K562 (cell line): ENCODE data around the gene SOAT1. TPM values are rescaled to one million over a fixed set of nuclear protein-coding genes. Genes with fewer than 3 reads are reported as not detected.
A peak's percentile ranks its signal among the peaks of the same experiment; 100 is the strongest.

Experiments used
- ARID1B ChIP-seq: fragments of 450-650 bp; IDR thresholded peaks from 2 replicates; pipeline ENCODE4 v1.6.1; 2016; ENCODE audit warnings: antibody characterized with exemption, mild to moderate bottlenecking, inconsistent platforms
- BACH1 ChIP-seq: fragments of 200-800 bp; sonication (Bioruptor generic); IDR thresholded peaks from 2 replicates; pipeline ENCODE4 v1.6.1; 2016; ENCODE audit warnings: missing genetic modification characterization, missing compliant biosample characterization
- DACH1 ChIP-seq: fragments of 450-650 bp; IDR thresholded peaks from 2 replicates; pipeline ENCODE4 v1.6.1; 2018; ENCODE audit not compliant: partially characterized antibody
- DIDO1 ChIP-seq: fragments of 450-650 bp; IDR thresholded peaks from 2 replicates; pipeline ENCODE4 v1.6.1; 2016; ENCODE audit warnings: low read depth, missing biosample characterization, missing genetic modification characterization
- ILF3 ChIP-seq: fragments of 450-650 bp; IDR thresholded peaks from 2 replicates; pipeline ENCODE4 v1.6.1; 2018; ENCODE audit warnings: antibody characterized with exemption, mild to moderate bottlenecking, moderate library complexity, borderline replicate concordance
- MEIS2 ChIP-seq: fragments of 450-650 bp; IDR thresholded peaks from 2 replicates; pipeline ENCODE4 v1.6.1; 2014; ENCODE audit warnings: mild to moderate bottlenecking; ENCODE audit not compliant: partially characterized antibody
- PHF8 ChIP-seq: fragments of 200-600 bp; sonication (generic); IDR thresholded peaks from 2 replicates; pipeline ENCODE4 v1.6.1; 2012; ENCODE audit warnings: mixed run types, mild to moderate bottlenecking, inconsistent platforms, low read length, moderate library complexity, borderline replicate concordance
- POLR2H ChIP-seq: IDR thresholded peaks from 2 replicates; pipeline ENCODE4 v1.6.1; 2016; ENCODE audit warnings: missing genetic modification characterization, low read depth, mild to moderate bottlenecking, control low read depth, missing compliant biosample characterization, moderate library complexity
- SIRT6 ChIP-seq: IDR thresholded peaks from one replicate; pipeline ENCODE4 v1.6.1; 2012; ENCODE audit warnings: low read depth, mild to moderate bottlenecking, control low read depth, inconsistent platforms, low read length, moderate library complexity
- SMARCA5 ChIP-seq: fragments of 450-650 bp; IDR thresholded peaks from 2 replicates; pipeline ENCODE4 v1.6.1; 2016
- TBP ChIP-seq: optimal IDR thresholded peaks from 2 replicates; pipeline ENCODE3; 2011; ENCODE audit warnings: low read depth, low read length, improper control_type of control experiment
- ZFPM2 ChIP-seq: fragments of 250-450 bp; sonication (Bioruptor Pico); IDR thresholded peaks from 2 replicates; pipeline ENCODE4 v1.5.1; 2022; ENCODE audit warnings: mild to moderate bottlenecking
- ZNF146 ChIP-seq: IDR thresholded peaks from one replicate; pipeline ENCODE4 v1.6.1; 2018; ENCODE audit warnings: missing compliant biosample characterization; ENCODE audit not compliant: unreplicated experiment
- ZNF436 ChIP-seq: fragments of 250-450, 450-650 bp; sonication (Bioruptor Pico); formaldehyde crosslinking; IDR thresholded peaks from 2 replicates; pipeline ENCODE4 v1.7.0; 2020; ENCODE audit warnings: mild to moderate bottlenecking
- ZNF551 ChIP-seq: fragments of 250-450 bp; sonication (Bioruptor Pico); IDR thresholded peaks from 2 replicates; pipeline ENCODE4 v1.5.0; 2021; ENCODE audit warnings: mild to moderate bottlenecking, moderate library complexity
- polyA plus RNA-seq, 8 experiments: library from polyadenylated mRNA; depleted of rRNA in 4 of 8; stranded (reverse) in 5 of 8; unstranded in 3 of 8; fragments of >200 nt; fragmentation: Nextera tagmentation in 2 of 8; fragmentation: Illumina TruSeq in 1 of 8; extraction: Ambion mirVana in 2 of 8; extraction: Trizol in 1 of 8; gene quantifications; 2 replicates each; pipeline versions ENCODE4 v1.2.1 to v1.2.3, GENCODE V29; 2011 to 2014; ENCODE audit warnings: inconsistent platforms in 1 of 8, missing spikeins in 1 of 8
- total RNA-seq, 7 experiments: library from RNA; depleted of rRNA in 6 of 7; stranded (reverse); fragments of >200 nt in 6 of 7; fragmentation: Illumina TruSeq in 2 of 7; extraction: Trizol in 2 of 7; gene quantifications; 2 replicates each; pipeline versions ENCODE4 v1.2.1 to v1.2.3, GENCODE V29; 2011 to 2021; ENCODE audit warnings: low replicate concordance in 1 of 7
- TF ChIP-seq, protein P1 (sequence below): fragments of 450-650 bp; IDR thresholded peaks from 2 replicates; pipeline ENCODE4 v1.6.1; 2016; ENCODE audit warnings: mild to moderate bottlenecking
- TF ChIP-seq, protein P2 (sequence below), 3 experiments: fragments of 200-800 bp in 1 of 3; fragments of 250-450 bp in 1 of 3; fragments of 450-650 bp in 1 of 3; sonication (Bioruptor Pico) in 1 of 3; sonication (Bioruptor generic) in 1 of 3; formaldehyde crosslinking in 1 of 3; IDR thresholded peaks; 2 replicates each; pipeline versions ENCODE4 v1.6.1 to v1.8.0; 2016 to 2022; ENCODE audit warnings: mild to moderate bottlenecking in 2 of 3, missing genetic modification characterization in 2 of 3, missing compliant biosample characterization in 1 of 3, moderate library complexity in 1 of 3
- TF ChIP-seq, protein P3 (sequence below), 2 experiments: fragments of 450-650 bp in 1 of 2; sonication (generic) in 1 of 2; formaldehyde crosslinking in 1 of 2; IDR thresholded peaks in 1 of 2; conservative IDR thresholded peaks in 1 of 2; 2 replicates each; pipeline versions ENCODE4 v1.6.1 to v1.8.1; 2016 to 2023; ENCODE audit warnings: mild to moderate bottlenecking in 2 of 2, moderate library complexity in 2 of 2, inconsistent platforms in 1 of 2, missing genetic modification reagents in 1 of 2
- TF ChIP-seq, protein P4 (sequence below): sonication (generic); formaldehyde crosslinking; IDR thresholded peaks from 2 replicates; pipeline ENCODE4 v1.8.0; 2022; ENCODE audit warnings: missing genetic modification reagents, mild to moderate bottlenecking, moderate library complexity, borderline replicate concordance

The SOAT1 gene
- total and polyA plus RNA-seq, 9 of the 15 experiments (the other 6 are each of a cell fraction or from before 2014, with no cell fraction given) = 5.5 to 29.1 (median 17.3) TPM

DNA sequence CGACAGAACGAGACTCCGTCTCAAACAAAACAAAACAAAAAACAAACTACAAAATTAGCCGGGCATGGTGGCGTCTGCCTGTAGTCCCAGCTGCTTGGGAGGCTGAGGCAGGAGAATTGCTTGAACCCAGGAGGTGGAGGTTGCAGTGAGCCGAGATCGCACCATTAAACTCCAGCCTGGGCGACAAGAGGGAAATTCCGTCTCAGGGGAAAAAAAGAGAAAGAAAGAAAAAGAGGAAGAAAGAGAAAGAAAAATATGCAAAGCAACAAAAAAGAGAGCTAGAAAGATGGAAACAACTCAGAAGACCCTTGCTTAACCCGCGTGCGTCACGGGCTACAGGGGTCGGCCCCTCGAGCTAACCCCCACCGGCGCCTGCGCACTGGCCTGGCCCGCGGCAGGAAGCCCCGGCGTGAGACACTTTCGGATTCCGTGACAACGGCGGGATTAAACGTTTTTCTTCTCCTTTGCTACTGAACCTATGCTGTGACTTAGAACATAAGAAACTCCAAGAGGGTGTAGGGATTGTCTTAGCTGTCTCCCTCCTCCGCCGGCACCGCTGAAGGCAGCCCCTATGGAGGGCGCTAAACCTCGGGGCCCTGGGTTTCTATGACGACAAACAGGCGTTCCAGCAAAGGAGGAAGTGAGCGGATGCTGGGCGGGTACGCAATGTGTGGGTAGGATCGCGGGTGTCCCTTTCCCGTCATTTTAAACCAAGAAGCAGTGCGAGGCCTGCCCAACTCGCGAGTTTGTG lies 71.9 kb downstream of the SOAT1 start, which contains the start of gene AXDND1 (continued):
- TF ChIP-seq, protein P1, sequence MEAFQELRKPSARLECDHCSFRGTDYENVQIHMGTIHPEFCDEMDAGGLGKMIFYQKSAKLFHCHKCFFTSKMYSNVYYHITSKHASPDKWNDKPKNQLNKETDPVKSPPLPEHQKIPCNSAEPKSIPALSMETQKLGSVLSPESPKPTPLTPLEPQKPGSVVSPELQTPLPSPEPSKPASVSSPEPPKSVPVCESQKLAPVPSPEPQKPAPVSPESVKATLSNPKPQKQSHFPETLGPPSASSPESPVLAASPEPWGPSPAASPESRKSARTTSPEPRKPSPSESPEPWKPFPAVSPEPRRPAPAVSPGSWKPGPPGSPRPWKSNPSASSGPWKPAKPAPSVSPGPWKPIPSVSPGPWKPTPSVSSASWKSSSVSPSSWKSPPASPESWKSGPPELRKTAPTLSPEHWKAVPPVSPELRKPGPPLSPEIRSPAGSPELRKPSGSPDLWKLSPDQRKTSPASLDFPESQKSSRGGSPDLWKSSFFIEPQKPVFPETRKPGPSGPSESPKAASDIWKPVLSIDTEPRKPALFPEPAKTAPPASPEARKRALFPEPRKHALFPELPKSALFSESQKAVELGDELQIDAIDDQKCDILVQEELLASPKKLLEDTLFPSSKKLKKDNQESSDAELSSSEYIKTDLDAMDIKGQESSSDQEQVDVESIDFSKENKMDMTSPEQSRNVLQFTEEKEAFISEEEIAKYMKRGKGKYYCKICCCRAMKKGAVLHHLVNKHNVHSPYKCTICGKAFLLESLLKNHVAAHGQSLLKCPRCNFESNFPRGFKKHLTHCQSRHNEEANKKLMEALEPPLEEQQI = peak; percentile 31; the same call in 1 of the 2 replicates
- TF ChIP-seq DACH1 (peak; percentile 74), ARID1B (peak; percentile 45), ZNF436 (CRISPR knock-in tag) (no peak), SMARCA5 (peak; percentile 89; the same call in 1 of the 2 replicates), SIRT6 (no peak), BACH1 (no peak), MEIS2 (peak; percentile 77), ZNF146 (CRISPR knock-in tag) (no peak), PHF8 (peak; percentile 63; the same call in 1 of the 2 replicates), TBP (peak; percentile 75), ZNF551 (CRISPR knock-in tag) (no peak), DIDO1 (tag) (peak; percentile 50; the same call in 1 of the 2 replicates), ILF3 (no peak), ZFPM2 (CRISPR knock-in tag) (no peak), POLR2H (peak; percentile 18; the same call in 1 of the 2 replicates)
- TF ChIP-seq, protein P2, sequence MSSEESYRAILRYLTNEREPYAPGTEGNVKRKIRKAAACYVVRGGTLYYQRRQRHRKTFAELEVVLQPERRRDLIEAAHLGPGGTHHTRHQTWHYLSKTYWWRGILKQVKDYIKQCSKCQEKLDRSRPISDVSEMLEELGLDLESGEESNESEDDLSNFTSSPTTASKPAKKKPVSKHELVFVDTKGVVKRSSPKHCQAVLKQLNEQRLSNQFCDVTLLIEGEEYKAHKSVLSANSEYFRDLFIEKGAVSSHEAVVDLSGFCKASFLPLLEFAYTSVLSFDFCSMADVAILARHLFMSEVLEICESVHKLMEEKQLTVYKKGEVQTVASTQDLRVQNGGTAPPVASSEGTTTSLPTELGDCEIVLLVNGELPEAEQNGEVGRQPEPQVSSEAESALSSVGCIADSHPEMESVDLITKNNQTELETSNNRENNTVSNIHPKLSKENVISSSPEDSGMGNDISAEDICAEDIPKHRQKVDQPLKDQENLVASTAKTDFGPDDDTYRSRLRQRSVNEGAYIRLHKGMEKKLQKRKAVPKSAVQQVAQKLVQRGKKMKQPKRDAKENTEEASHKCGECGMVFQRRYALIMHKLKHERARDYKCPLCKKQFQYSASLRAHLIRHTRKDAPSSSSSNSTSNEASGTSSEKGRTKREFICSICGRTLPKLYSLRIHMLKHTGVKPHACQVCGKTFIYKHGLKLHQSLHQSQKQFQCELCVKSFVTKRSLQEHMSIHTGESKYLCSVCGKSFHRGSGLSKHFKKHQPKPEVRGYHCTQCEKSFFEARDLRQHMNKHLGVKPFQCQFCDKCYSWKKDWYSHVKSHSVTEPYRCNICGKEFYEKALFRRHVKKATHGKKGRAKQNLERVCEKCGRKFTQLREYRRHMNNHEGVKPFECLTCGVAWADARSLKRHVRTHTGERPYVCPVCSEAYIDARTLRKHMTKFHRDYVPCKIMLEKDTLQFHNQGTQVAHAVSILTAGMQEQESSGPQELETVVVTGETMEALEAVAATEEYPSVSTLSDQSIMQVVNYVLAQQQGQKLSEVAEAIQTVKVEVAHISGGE (CRISPR knock-in tag; IDR thresholded peaks at IDR 0.05) = peak in 2 of 3 experiments; percentile 21 to 68; a peak in 1 of 6 replicates
- TF ChIP-seq, protein P3, sequence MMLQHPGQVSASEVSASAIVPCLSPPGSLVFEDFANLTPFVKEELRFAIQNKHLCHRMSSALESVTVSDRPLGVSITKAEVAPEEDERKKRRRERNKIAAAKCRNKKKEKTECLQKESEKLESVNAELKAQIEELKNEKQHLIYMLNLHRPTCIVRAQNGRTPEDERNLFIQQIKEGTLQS (IDR thresholded peaks at IDR 0.05) = no peak
- TF ChIP-seq, protein P3 (CRISPR knock-in tag; conservative IDR thresholded peaks at IDR 0.05) = peak; percentile 51; the same call in 1 of the 2 replicates
- TF ChIP-seq, protein P4, sequence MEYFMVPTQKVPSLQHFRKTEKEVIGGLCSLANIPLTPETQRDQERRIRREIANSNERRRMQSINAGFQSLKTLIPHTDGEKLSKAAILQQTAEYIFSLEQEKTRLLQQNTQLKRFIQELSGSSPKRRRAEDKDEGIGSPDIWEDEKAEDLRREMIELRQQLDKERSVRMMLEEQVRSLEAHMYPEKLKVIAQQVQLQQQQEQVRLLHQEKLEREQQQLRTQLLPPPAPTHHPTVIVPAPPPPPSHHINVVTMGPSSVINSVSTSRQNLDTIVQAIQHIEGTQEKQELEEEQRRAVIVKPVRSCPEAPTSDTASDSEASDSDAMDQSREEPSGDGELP = peak; percentile 86
